Gastroesophageal sphincter (tissue), 4 donors: ENCODE data around the gene NLGN2. TPM values are rescaled to one million over a fixed set of nuclear protein-coding genes. Genes with fewer than 3 reads are reported as not detected.
A peak's percentile ranks its signal among the peaks of the same experiment; 100 is the strongest.
"Not testable (repeated sequence)": the region's sequence is repeated elsewhere in the genome, so short reads cannot be mapped to it uniquely, and the experiment has no call there.

Source experiments
- ATAC-seq: fragments of 150-250 bp; one replicate; pipeline ENCODE4 v1.9.1; 2016; ENCODE audit warnings: mild to moderate bottlenecking, moderate library complexity
- H3K27ac ChIP-seq, 4 donors: fragments of 200-600 bp; sonication (generic) in 3 of 4; 1 replicate in 3 of 4; 2 replicates in 1 of 4; pipeline ENCODE4 v1.5.1; 2016 to 2019
- H3K27me3 ChIP-seq: fragments of 200-600 bp; sonication (generic); one replicate; pipeline ENCODE4 v1.5.1; 2019
- H3K36me3 ChIP-seq, 2 donors: fragments of 200-600 bp; sonication (generic); one replicate each; pipeline ENCODE4 v1.5.1; 2019; ENCODE audit warnings: control low read depth in 1 of 2
- H3K4me1 ChIP-seq, 3 donors: fragments of 200-600 bp; sonication (generic); 1 replicate in 2 of 3; 2 replicates in 1 of 3; pipeline ENCODE4 v1.5.1; 2016 to 2019; ENCODE audit warnings: control low read depth in 2 of 3
- H3K4me3 ChIP-seq, 2 donors: fragments of 200-600 bp; sonication (generic); one replicate each; pipeline ENCODE4 v1.5.1; 2019; ENCODE audit warnings: mild to moderate bottlenecking in 1 of 2, moderate library complexity in 1 of 2
- H3K9me3 ChIP-seq, 3 donors: fragments of 200-600 bp; sonication (generic); one replicate each; pipeline ENCODE4 v1.5.1; 2017 to 2019; ENCODE audit warnings: control low read depth in 2 of 3
- CTCF ChIP-seq, 4 experiments: fragments of 200-600 bp in 2 of 4; fragments of 450-650 bp in 2 of 4; sonication (generic) in 1 of 4; IDR thresholded peaks; one replicate each; pipeline ENCODE4 v1.5.1; 2017 to 2019; ENCODE audit warnings: antibody characterized with exemption in 4 of 4, mild to moderate bottlenecking in 2 of 4, moderate library complexity in 2 of 4
- EP300 ChIP-seq: sonication (generic); formaldehyde crosslinking; IDR thresholded peaks from one replicate; pipeline ENCODE4 v1.6.1; 2017; ENCODE audit warnings: antibody characterized with exemption, mild to moderate bottlenecking
- POLR2A ChIP-seq, 2 donors: fragments of 450-650 bp; IDR thresholded peaks; one replicate each; pipeline ENCODE4 v1.6.1; 2017; ENCODE audit warnings: antibody characterized with exemption in 2 of 2, mild to moderate bottlenecking in 2 of 2, moderate library complexity in 1 of 2
- POLR2AphosphoS5 ChIP-seq: sonication (generic); formaldehyde crosslinking; IDR thresholded peaks from one replicate; pipeline ENCODE4 v1.6.1; 2017; ENCODE audit warnings: antibody characterized with exemption
- WGBS, 2 donors: methylation state at CpG; one replicate each; pipeline ENCODE4 v1.1.5; 2018; ENCODE audit warnings: low coverage in 1 of 2; 5-methylcytosine and 5-hydroxymethylcytosine counted together
- total RNA-seq, 4 donors: library from RNA; depleted of rRNA; stranded (reverse); fragments of >200 nt; gene quantifications; one replicate each; pipeline ENCODE4 v1.1.0, GENCODE V29; 2016

NLGN2 gene
- 10 to 100 TPM in 3 of 4 donors, 1 to 10 TPM in 1; 9.9 to 28.4 (median 14.4) TPM for total RNA-seq

DNA sequence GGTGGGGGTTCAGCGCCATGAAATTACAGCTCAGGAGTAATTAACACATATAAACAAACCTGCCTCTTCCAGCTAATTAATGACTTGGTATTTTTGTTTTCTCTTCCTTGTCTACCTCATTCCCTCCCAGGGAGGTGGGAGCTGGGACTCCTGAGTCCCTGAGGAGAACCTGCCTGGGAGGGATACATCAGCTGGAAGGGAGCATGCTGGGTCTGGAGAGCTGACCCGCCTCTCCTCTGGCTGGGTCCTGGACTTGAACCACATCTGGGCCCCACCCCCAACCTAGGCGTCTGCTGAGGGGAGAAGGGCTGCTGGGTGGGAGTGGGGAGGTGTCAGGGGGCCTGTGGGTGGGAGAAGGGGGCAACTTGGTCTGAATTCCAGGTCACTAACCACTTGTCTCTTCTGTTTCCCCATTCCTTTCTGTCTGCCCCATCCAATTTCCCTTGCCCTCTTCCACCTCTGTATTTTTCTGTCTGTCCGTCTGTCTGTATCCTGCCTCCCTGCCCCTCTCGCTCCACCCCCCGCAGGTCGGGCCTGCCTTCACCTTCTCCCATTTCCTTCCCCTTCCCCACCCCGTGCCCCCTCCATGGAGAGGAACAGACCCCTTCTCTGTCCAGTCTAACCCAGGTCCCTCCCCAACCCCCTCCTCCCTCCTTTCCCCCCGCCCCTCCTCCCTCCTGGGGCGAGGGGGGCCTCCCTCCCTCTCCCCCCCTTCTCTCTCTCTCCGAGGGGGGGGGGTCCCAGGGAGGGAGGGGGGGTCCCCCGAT, at the start of gene NLGN2:
NLGN2 (plus strand) TSS at position 361 of the 767 bp plus-strand sequence. CDS start 411 bp downstream, outside the sequence.
- peak within 1 kb of the TSS in 1 of 4 donors; percentile 95 for H3K27ac ChIP-seq
- H3K4me3 ChIP-seq: no peak within 1 kb of the TSS
- no peaks in the 10 kb centered on the region for H3K27me3 ChIP-seq
- ATAC-seq: no peak
- H3K36me3 ChIP-seq: peaks cover 0 to 31% of the 10 kb centered on the region in 2 donors
- H3K9me3 ChIP-seq: no peaks in the 10 kb centered on the region
- TF ChIP-seq CTCF (IDR thresholded peaks at IDR 0.05) (no peak), EP300 (no peak), POLR2AphosphoS5 (no peak), POLR2A (IDR thresholded peaks at IDR 0.05) (no peak)
- 50 to 72% methylated on average over 4 to 5 of the region's 12 CpGs for WGBS, 2 donors
- peaks cover 4 to 42% (median 18%) of the 10 kb centered on the region in 3 donors for H3K4me1 ChIP-seq

GRCh38 chr17:7361906-7362305, 45.7 kb upstream of the NLGN2 start:
- H3K4me1 ChIP-seq: no peaks in the 10 kb centered on the region
- H3K27ac ChIP-seq: no peak overlapping the region
- H3K4me3 ChIP-seq: no peak overlapping the region
- TF ChIP-seq POLR2A (IDR thresholded peaks at IDR 0.05) (no peak), CTCF (IDR thresholded peaks at IDR 0.05) (no peak), EP300 (no peak), POLR2AphosphoS5 (no peak)
- ATAC-seq: no peak
- no peaks in the 10 kb centered on the region for H3K27me3 ChIP-seq
- 60 to 80% methylated on average over 1 to 3 of the region's 3 CpGs for WGBS, 2 donors
- H3K36me3 ChIP-seq: no peaks in the 10 kb centered on the region
- H3K9me3 ChIP-seq: no peaks in the 10 kb centered on the region

GRCh38 chr17:7363311-7363710, 44.3 kb upstream of the NLGN2 start:
- Histone ChIP-seq H3K9me3 (no peaks in the 10 kb centered on the region), H3K36me3 (no peaks in the 10 kb centered on the region), H3K4me1 (no peaks in the 10 kb centered on the region), H3K27ac (no peak overlapping the region), H3K4me3 (no peak overlapping the region), H3K27me3 (no peaks in the 10 kb centered on the region)
- WGBS, 2 donors: 81 to 91% methylated on average over 4 to 6 of the region's 6 CpGs
- ATAC-seq: no peak
- TF ChIP-seq EP300 (no peak), POLR2A (IDR thresholded peaks at IDR 0.05) (no peak), CTCF (IDR thresholded peaks at IDR 0.05) (no peak), POLR2AphosphoS5 (no peak)

GRCh38 chr17:7365963-7366362, 41.7 kb upstream of the NLGN2 start:
- 87% methylated on average over 6 of the region's 7 CpGs; no CpG with 5 or more reads in 1 of the 2 donors for WGBS, 2 donors
- not testable (repeated sequence) for H3K36me3 ChIP-seq, H3K4me3 ChIP-seq, H3K27ac ChIP-seq, ATAC-seq, H3K9me3 ChIP-seq, H3K4me1 ChIP-seq
- peaks cover 14% of the 10 kb centered on the region for H3K27me3 ChIP-seq

DNA sequence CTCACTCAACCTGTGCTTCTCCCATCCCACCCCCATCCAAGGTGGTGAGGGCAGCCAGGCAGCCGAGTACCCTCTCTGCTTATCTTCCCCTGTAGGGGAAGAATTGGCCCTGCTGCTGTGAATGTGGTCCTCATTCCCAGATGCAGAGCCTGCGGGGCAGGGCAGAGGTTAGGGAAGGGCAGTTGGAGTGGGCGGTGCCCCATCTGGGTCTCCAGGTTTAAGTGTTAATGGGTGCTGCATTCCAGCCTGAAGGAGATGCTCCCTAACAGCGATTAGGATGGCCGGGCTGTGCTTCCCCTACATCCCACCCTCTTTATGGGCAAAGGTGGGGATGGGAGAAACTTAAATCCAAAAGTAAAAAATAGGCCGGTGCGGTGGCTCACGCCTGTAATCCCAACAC, 40.6 kb upstream of the NLGN2 start:
- TF ChIP-seq CTCF (IDR thresholded peaks at IDR 0.05) (no peak), POLR2A (IDR thresholded peaks at IDR 0.05) (no peak), EP300 (no peak), POLR2AphosphoS5 (no peak)
- H3K36me3 ChIP-seq: no peaks in the 10 kb centered on the region
- no peaks in the 10 kb centered on the region for H3K4me1 ChIP-seq
- H3K4me3 ChIP-seq: no peak overlapping the region
- H3K27me3 ChIP-seq: peaks cover 14% of the 10 kb centered on the region
- H3K9me3 ChIP-seq: no peaks in the 10 kb centered on the region
- no peak overlapping the region for H3K27ac ChIP-seq
- no peak for ATAC-seq
- 94% methylated on average over 6 of the region's 8 CpGs; no CpG with 5 or more reads in 1 of the 2 donors for WGBS, 2 donors
